ENCODE results near the gene CXCL10. TPM values are rescaled to one million over a fixed set of nuclear protein-coding genes. Genes with fewer than 3 reads are reported as not detected.

CXCL10 gene
- total RNA-seq, 1 experiment from 2014 or later, result not detected

GRCh38 chr4:76017056-76017686 lies 6.1 kb downstream of the CXCL10 start:
- H3K4me1 ChIP-seq (ENCODE audit: control insufficient read depth, insufficient read depth, low read length), result no peaks in the 10 kb centered on the region
- POLR2A ChIA-PET, result no interaction called here
- BruUV-seq (replicated peaks), result no TSS peak
- DNase-seq (ENCODE audit: low read depth, low spot score) (no peak), ATAC-seq (no peak)
- no peak overlapping the region for H3K27ac ChIP-seq (ENCODE audit: low read length)
- H3K4me3 ChIP-seq (ENCODE audit: low read depth in 2 of 2, low read length in 2 of 2), result no peak overlapping the region
- no peaks in the 10 kb centered on the region; the same call in 1 of the 2 replicates for H3K27me3 ChIP-seq (ENCODE audit: control insufficient read depth, insufficient read depth, low read length)
- TF ChIP-seq SIN3A (IDR thresholded peaks at IDR 0.05; ENCODE audit: borderline replicate concordance, insufficient read depth, low read depth, low read length), result no peak
- no peak for TF ChIP-seq POLR2AphosphoS5 (IDR thresholded peaks at IDR 0.05; ENCODE audit: low read depth, low read length)
- no peak for TF ChIP-seq TCF7L2 (IDR thresholded peaks at IDR 0.05; ENCODE audit: low read depth, low read length)
- TF ChIP-seq CTCF (IDR thresholded peaks at IDR 0.05), result no peak
- TF ChIP-seq, protein P1, sequence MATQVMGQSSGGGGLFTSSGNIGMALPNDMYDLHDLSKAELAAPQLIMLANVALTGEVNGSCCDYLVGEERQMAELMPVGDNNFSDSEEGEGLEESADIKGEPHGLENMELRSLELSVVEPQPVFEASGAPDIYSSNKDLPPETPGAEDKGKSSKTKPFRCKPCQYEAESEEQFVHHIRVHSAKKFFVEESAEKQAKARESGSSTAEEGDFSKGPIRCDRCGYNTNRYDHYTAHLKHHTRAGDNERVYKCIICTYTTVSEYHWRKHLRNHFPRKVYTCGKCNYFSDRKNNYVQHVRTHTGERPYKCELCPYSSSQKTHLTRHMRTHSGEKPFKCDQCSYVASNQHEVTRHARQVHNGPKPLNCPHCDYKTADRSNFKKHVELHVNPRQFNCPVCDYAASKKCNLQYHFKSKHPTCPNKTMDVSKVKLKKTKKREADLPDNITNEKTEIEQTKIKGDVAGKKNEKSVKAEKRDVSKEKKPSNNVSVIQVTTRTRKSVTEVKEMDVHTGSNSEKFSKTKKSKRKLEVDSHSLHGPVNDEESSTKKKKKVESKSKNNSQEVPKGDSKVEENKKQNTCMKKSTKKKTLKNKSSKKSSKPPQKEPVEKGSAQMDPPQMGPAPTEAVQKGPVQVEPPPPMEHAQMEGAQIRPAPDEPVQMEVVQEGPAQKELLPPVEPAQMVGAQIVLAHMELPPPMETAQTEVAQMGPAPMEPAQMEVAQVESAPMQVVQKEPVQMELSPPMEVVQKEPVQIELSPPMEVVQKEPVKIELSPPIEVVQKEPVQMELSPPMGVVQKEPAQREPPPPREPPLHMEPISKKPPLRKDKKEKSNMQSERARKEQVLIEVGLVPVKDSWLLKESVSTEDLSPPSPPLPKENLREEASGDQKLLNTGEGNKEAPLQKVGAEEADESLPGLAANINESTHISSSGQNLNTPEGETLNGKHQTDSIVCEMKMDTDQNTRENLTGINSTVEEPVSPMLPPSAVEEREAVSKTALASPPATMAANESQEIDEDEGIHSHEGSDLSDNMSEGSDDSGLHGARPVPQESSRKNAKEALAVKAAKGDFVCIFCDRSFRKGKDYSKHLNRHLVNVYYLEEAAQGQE (IDR thresholded peaks at IDR 0.05; ENCODE audit: insufficient read depth in 1 of 2, low read depth in 2 of 2, low read length in 1 of 2), result no peak
- H3K9me3 ChIP-seq (ENCODE audit: control insufficient read depth, insufficient read depth, low read depth, low read length), result no peaks in the 10 kb centered on the region
- in situ Hi-C loops (cut with HindIII; ENCODE audit: low pct_unique_long_range_greater_than_20kb, low sequenced_read_pairs) (no loop called here), intact Hi-C loops (cut with micrococcal nuclease; ENCODE audit: unreplicated experiment) (no loop called here)
- no peaks in the 10 kb centered on the region for H3K36me3 ChIP-seq (ENCODE audit: control insufficient read depth, insufficient read depth, low read length)
- CTCF ChIA-PET, result no interaction called here

GRCh38 chr4:76016393-76016792 lies 6.9 kb downstream of the CXCL10 start:
- no TSS peak for BruUV-seq (replicated peaks)
- POLR2A ChIA-PET, result no interaction called here
- H3K4me1 ChIP-seq (ENCODE audit: control insufficient read depth, insufficient read depth, low read length), result no peaks in the 10 kb centered on the region
- H3K9me3 ChIP-seq (ENCODE audit: control insufficient read depth, insufficient read depth, low read depth, low read length), result no peaks in the 10 kb centered on the region
- no peaks in the 10 kb centered on the region; the same call in 1 of the 2 replicates for H3K27me3 ChIP-seq (ENCODE audit: control insufficient read depth, insufficient read depth, low read length)
- H3K4me3 ChIP-seq (ENCODE audit: low read depth in 2 of 2, low read length in 2 of 2), result no peak overlapping the region
- TF ChIP-seq POLR2AphosphoS5 (IDR thresholded peaks at IDR 0.05; ENCODE audit: low read depth, low read length), result no peak
- TF ChIP-seq CTCF (IDR thresholded peaks at IDR 0.05), result no peak
- no peak for TF ChIP-seq SIN3A (IDR thresholded peaks at IDR 0.05; ENCODE audit: borderline replicate concordance, insufficient read depth, low read depth, low read length)
- TF ChIP-seq, protein P1 (IDR thresholded peaks at IDR 0.05; ENCODE audit: insufficient read depth in 1 of 2, low read depth in 2 of 2, low read length in 1 of 2), result no peak
- TF ChIP-seq TCF7L2 (IDR thresholded peaks at IDR 0.05; ENCODE audit: low read depth, low read length), result no peak
- intact Hi-C loops (cut with micrococcal nuclease; ENCODE audit: unreplicated experiment), result no loop called here
- DNase-seq (ENCODE audit: low read depth, low spot score), result no peak
- CTCF ChIA-PET, result interaction anchor here (0.7 kb wide), 1 partner anchor 22 kb away, joined by 3 read pairs; no protein-coding TSS in a partner anchor
- H3K27ac ChIP-seq (ENCODE audit: low read length), result no peak overlapping the region
- in situ Hi-C loops (cut with HindIII; ENCODE audit: low pct_unique_long_range_greater_than_20kb, low sequenced_read_pairs), result no loop called here
- no peaks in the 10 kb centered on the region for H3K36me3 ChIP-seq (ENCODE audit: control insufficient read depth, insufficient read depth, low read length)
- no peak for ATAC-seq

Data from Panc1 (cell line).